Raji (cell line): ENCODE data around the gene C1QTNF7.

Source experiments
- POLR2A ChIP-seq: IDR thresholded peaks from 2 replicates; pipeline ENCODE4 v1.6.1; 2011; ENCODE audit warnings: low read depth, low read length, control low read depth; ENCODE audit not compliant: insufficient read depth

Gene C1QTNF7

GRCh38 chr4:15470128-15470475 is 42.3 kb downstream of the C1QTNF7 start:
- TF ChIP-seq POLR2A, result no peak

GRCh38 chr4:15476396-15476795 is 48.6 kb downstream of the C1QTNF7 start:
- no peak for TF ChIP-seq POLR2A

- TF ChIP-seq POLR2A, result no peak
Observed at GRCh38 chr4:15478724-15479088, 50.9 kb downstream of the C1QTNF7 start.

- TF ChIP-seq POLR2A, result no peak
Observed at GRCh38 chr4:15479089-15479912, 51.5 kb downstream of the C1QTNF7 start.

- no peak for TF ChIP-seq POLR2A
Observed at GRCh38 chr4:15479913-15480185, 52.0 kb downstream of the C1QTNF7 start.

GRCh38 chr4:15481961-15482745 is 54.3 kb downstream of the C1QTNF7 start:
- no peak for TF ChIP-seq POLR2A

GRCh38 chr4:15482842-15483241 is 55.0 kb downstream of the C1QTNF7 start:
- no peak for TF ChIP-seq POLR2A

GRCh38 chr4:15488136-15488535 is 60.3 kb downstream of the C1QTNF7 start:
- no peak for TF ChIP-seq POLR2A

GRCh38 chr4:15488658-15489470 is 61.0 kb downstream of the C1QTNF7 start:
- no peak for TF ChIP-seq POLR2A

GRCh38 chr4:15489551-15489950 is 61.7 kb downstream of the C1QTNF7 start:
- TF ChIP-seq POLR2A, result no peak

- no peak for TF ChIP-seq POLR2A
Observed at GRCh38 chr4:15493411-15493810, 65.6 kb downstream of the C1QTNF7 start.

GRCh38 chr4:15495621-15496020 is 67.8 kb downstream of the C1QTNF7 start:
- TF ChIP-seq POLR2A, result no peak
